ENCODE data around the gene TTC1.

Gene TTC1

GRCh38 chr5:160090059-160090458, 81.1 kb downstream of the TTC1 start:
- DNase-seq, result no peak

GRCh38 chr5:160092514-160092913, 83.6 kb downstream of the TTC1 start:
- no peak for DNase-seq

GRCh38 chr5:160092960-160093707, 84.2 kb downstream of the TTC1 start:
- no peak for DNase-seq

- no peak for DNase-seq
These were observed 87.2 kb downstream of the TTC1 start for GRCh38 chr5:160096178-160096577.

- DNase-seq, result no peak
These were observed 89.1 kb downstream of the TTC1 start for GRCh38 chr5:160097991-160098390.

GRCh38 chr5:160105686-160106360, 96.9 kb downstream of the TTC1 start:
- DNase-seq, result no peak

- no peak for DNase-seq
These were observed 99.2 kb downstream of the TTC1 start for GRCh38 chr5:160108124-160108523.

Data from stimulated activated CD8-positive, alpha-beta memory T cell treated with anti-CD3 and anti-CD28 coated beads, Interleukin-4, amount 100 ng/mL, for 48 hours (primary cell).